Measurements from ENCODE around the gene KIFAP3. TPM values are rescaled to one million over a fixed set of nuclear protein-coding genes. Genes with fewer than 3 reads are reported as not detected.

KIFAP3 gene
- polyA plus RNA-seq, 3 donors, result 2.1 to 4.7 (median 2.2) TPM

- Histone ChIP-seq H3K79me2 (ENCODE audit: insufficient read depth, low read length) (no peaks in the 10 kb centered on the region), H3K9ac (ENCODE audit: insufficient read depth, low read length, poor library complexity, severe bottlenecking) (no peak overlapping the region), H4K20me1 (ENCODE audit: insufficient read depth, low read length) (no peaks in the 10 kb centered on the region), H3K27ac (ENCODE audit: low read depth in 1 of 2, low read length in 2 of 2) (no peak overlapping the region), H3K4me3 (replicated peaks in 1 of 3; ENCODE audit: low read depth in 2 of 3, low read length in 3 of 3) (no peak overlapping the region), H3K4me1 (ENCODE audit: control insufficient read depth in 1 of 2, insufficient read depth in 2 of 2, low read length in 2 of 2) (no peaks in the 10 kb centered on the region), H3K27me3 (ENCODE audit: control insufficient read depth in 2 of 2, insufficient read depth in 2 of 2, low read length in 2 of 2) (no peaks in the 10 kb centered on the region), H2AFZ (ENCODE audit: insufficient read depth, low read depth, low read length, poor library complexity, severe bottlenecking) (no peak overlapping the region), H3K36me3 (replicated peaks in 1 of 2; ENCODE audit: control insufficient read depth in 1 of 2, insufficient read depth in 2 of 2, low read length in 2 of 2) (no peaks in the 10 kb centered on the region), H3K4me2 (replicated peaks; ENCODE audit: extremely low read depth, low read length, poor library complexity, severe bottlenecking) (no peak overlapping the region), H3K9me3 (replicated peaks in 1 of 2; ENCODE audit: control insufficient read depth in 1 of 2, insufficient read depth in 1 of 2, low read length in 2 of 2) (no peaks in the 10 kb centered on the region)
- H3K27ac Mint-ChIP-seq, result no peak overlapping the region
- TF ChIP-seq CTCF (IDR thresholded peaks at IDR 0.05), result no peak
- H3K4me1 Mint-ChIP-seq, result no peaks in the 10 kb centered on the region
- no peak for DNase-seq
- H3K27me3 Mint-ChIP-seq (ENCODE audit: low read depth in 3 of 3), result no peaks in the 10 kb centered on the region
- H3K4me3 Mint-ChIP-seq, result no peak overlapping the region
- intact Hi-C loops (cut with micrococcal nuclease), result no loop called here
- no peaks in the 10 kb centered on the region for H3K9me3 Mint-ChIP-seq
- no CpG with 5 or more reads among the region's 2 CpGs for WGBS (ENCODE audit: insufficient coverage)
- no peaks in the 10 kb centered on the region for H3K36me3 Mint-ChIP-seq
Observed at GRCh38 chr1:169989246-169989645, 85.2 kb downstream of the KIFAP3 start.

GRCh38 chr1:169985757-169986156 is 88.7 kb downstream of the KIFAP3 start:
- Histone ChIP-seq H3K4me1 (ENCODE audit: control insufficient read depth in 1 of 2, insufficient read depth in 2 of 2, low read length in 2 of 2) (no peaks in the 10 kb centered on the region), H3K4me2 (replicated peaks; ENCODE audit: extremely low read depth, low read length, poor library complexity, severe bottlenecking) (no peak overlapping the region), H3K79me2 (ENCODE audit: insufficient read depth, low read length) (no peaks in the 10 kb centered on the region), H3K27me3 (ENCODE audit: control insufficient read depth in 2 of 2, insufficient read depth in 2 of 2, low read length in 2 of 2) (no peaks in the 10 kb centered on the region), H2AFZ (ENCODE audit: insufficient read depth, low read depth, low read length, poor library complexity, severe bottlenecking) (no peak overlapping the region), H3K9me3 (replicated peaks in 1 of 2; ENCODE audit: control insufficient read depth in 1 of 2, insufficient read depth in 1 of 2, low read length in 2 of 2) (no peaks in the 10 kb centered on the region), H3K27ac (ENCODE audit: low read depth in 1 of 2, low read length in 2 of 2) (no peak overlapping the region), H3K4me3 (replicated peaks in 1 of 3; ENCODE audit: low read depth in 2 of 3, low read length in 3 of 3) (no peak overlapping the region), H3K9ac (ENCODE audit: insufficient read depth, low read length, poor library complexity, severe bottlenecking) (no peak overlapping the region), H3K36me3 (replicated peaks in 1 of 2; ENCODE audit: control insufficient read depth in 1 of 2, insufficient read depth in 2 of 2, low read length in 2 of 2) (peaks cover 0 to 3% of the 10 kb centered on the region in 2 donors), H4K20me1 (ENCODE audit: insufficient read depth, low read length) (no peaks in the 10 kb centered on the region)
- no peak for DNase-seq
- no peaks in the 10 kb centered on the region for H3K9me3 Mint-ChIP-seq
- intact Hi-C loops (cut with micrococcal nuclease), result no loop called here
- H3K27ac Mint-ChIP-seq, result no peak overlapping the region
- no peaks in the 10 kb centered on the region for H3K4me1 Mint-ChIP-seq
- peaks cover 10 to 11% of the 10 kb centered on the region in 2 donors for H3K36me3 Mint-ChIP-seq
- no peak overlapping the region for H3K4me3 Mint-ChIP-seq
- WGBS (ENCODE audit: insufficient coverage), result no CpG with 5 or more reads among the region's 1 CpG
- TF ChIP-seq CTCF (IDR thresholded peaks at IDR 0.05), result no peak
- H3K27me3 Mint-ChIP-seq (ENCODE audit: low read depth in 3 of 3), result no peaks in the 10 kb centered on the region
